ENCODE measurements around the gene CAPN2.

The CAPN2 gene

GRCh38 chr1:223712194-223712849 is at the start of gene CAPN2:
Gene CAPN2, plus strand, starts transcription at chr1:223712539. Its CDS starts 102 bp downstream, at chr1:223712641.
- DNase-seq: no peak

- no peak for DNase-seq
These were observed 49.4 kb upstream of the CAPN2 start for GRCh38 chr1:223662943-223663342.

- no peak for DNase-seq
These were observed 48.2 kb upstream of the CAPN2 start for GRCh38 chr1:223664106-223664505.

- no peak for DNase-seq
These were observed 46.6 kb upstream of the CAPN2 start, which contains the start of gene CAPN8 for GRCh38 chr1:223665592-223666312. Gene CAPN8, minus strand, starts transcription at chr1:223665701. Its CDS starts 55 bp downstream, at chr1:223665646.

GRCh38 chr1:223667484-223668182 is 44.7 kb upstream of the CAPN2 start:
- no peak for DNase-seq

- DNase-seq: no peak
These were observed 43.1 kb upstream of the CAPN2 start for GRCh38 chr1:223669003-223669795.

- DNase-seq: no peak
These were observed 41.7 kb upstream of the CAPN2 start for GRCh38 chr1:223670458-223671159.

- no peak for DNase-seq
These were observed 38.0 kb upstream of the CAPN2 start for GRCh38 chr1:223674119-223674890.

GRCh38 chr1:223678841-223679240 is 33.5 kb upstream of the CAPN2 start:
- DNase-seq: no peak

GRCh38 chr1:223680188-223680587 is 32.2 kb upstream of the CAPN2 start:
- no peak for DNase-seq

- no peak for DNase-seq
These were observed 29.8 kb upstream of the CAPN2 start for GRCh38 chr1:223682502-223682901.

GRCh38 chr1:223683586-223684487 is 28.5 kb upstream of the CAPN2 start:
- DNase-seq: no peak

GRCh38 chr1:223684488-223684792 is 27.9 kb upstream of the CAPN2 start:
- DNase-seq: no peak

- DNase-seq: no peak
These were observed 21.2 kb upstream of the CAPN2 start for GRCh38 chr1:223691121-223691520.

GRCh38 chr1:223695014-223695548 is 17.3 kb upstream of the CAPN2 start:
- no peak for DNase-seq

- no peak for DNase-seq
These were observed 16.4 kb upstream of the CAPN2 start for GRCh38 chr1:223695941-223696340.

- DNase-seq: no peak
These were observed 11.9 kb upstream of the CAPN2 start for GRCh38 chr1:223700388-223700918.

GRCh38 chr1:223700942-223701637 is 11.2 kb upstream of the CAPN2 start:
- DNase-seq: no peak

Data from SIG-M5 (cell line).